Prostate gland (tissue), 2 donors: ENCODE measurements around the gene SLC25A12.

ENCODE experiments used
- POLR2AphosphoS5 ChIP-seq: sonication (generic); formaldehyde crosslinking; IDR thresholded peaks from one replicate; pipeline ENCODE4 v1.6.1; 2017; ENCODE audit warnings: antibody characterized with exemption
- TF ChIP-seq, protein P1 (sequence below), 4 experiments: fragments of 200-600 bp in 2 of 4; fragments of 450-650 bp in 2 of 4; sonication (generic) in 2 of 4; IDR thresholded peaks; 1 replicate in 3 of 4; 2 replicates in 1 of 4; pipeline ENCODE4 v1.5.1; 2016 to 2019; ENCODE audit warnings: antibody characterized with exemption in 4 of 4, mild to moderate bottlenecking in 2 of 4, moderate library complexity in 2 of 4

DNA sequence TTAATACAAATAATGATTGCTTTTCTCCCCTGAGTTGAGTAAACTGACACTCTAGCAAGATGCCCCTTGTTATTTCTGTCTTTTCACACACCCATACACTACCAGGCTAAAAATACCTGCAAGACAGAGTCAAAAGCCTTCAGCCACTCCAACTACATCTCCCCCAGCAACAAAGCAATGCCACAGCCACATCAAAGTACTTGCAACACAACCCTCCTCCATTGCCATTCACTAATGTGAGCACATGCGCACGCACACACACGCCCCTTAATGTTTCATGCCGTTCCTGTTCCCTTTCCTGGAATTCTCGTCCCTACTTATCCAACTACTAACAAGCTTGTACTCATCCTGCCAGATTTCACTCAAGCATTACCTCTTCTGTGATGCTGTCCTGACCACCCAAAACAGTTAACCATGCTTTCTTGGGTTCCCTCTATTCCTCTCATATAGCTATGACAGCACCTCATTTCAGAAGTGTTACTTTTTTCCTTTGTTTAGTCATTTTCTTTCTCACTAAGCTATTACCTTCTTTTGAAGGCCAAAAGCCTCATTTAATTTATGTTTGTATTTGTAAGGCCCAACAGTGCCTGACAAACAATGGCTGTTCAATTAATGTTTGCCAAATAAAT, 29.6 kb downstream of the SLC25A12 start:
- TF ChIP-seq, protein P1, sequence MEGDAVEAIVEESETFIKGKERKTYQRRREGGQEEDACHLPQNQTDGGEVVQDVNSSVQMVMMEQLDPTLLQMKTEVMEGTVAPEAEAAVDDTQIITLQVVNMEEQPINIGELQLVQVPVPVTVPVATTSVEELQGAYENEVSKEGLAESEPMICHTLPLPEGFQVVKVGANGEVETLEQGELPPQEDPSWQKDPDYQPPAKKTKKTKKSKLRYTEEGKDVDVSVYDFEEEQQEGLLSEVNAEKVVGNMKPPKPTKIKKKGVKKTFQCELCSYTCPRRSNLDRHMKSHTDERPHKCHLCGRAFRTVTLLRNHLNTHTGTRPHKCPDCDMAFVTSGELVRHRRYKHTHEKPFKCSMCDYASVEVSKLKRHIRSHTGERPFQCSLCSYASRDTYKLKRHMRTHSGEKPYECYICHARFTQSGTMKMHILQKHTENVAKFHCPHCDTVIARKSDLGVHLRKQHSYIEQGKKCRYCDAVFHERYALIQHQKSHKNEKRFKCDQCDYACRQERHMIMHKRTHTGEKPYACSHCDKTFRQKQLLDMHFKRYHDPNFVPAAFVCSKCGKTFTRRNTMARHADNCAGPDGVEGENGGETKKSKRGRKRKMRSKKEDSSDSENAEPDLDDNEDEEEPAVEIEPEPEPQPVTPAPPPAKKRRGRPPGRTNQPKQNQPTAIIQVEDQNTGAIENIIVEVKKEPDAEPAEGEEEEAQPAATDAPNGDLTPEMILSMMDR (IDR thresholded peaks at IDR 0.05), result no peak
- no peak for TF ChIP-seq POLR2AphosphoS5
